ENCODE measurements around the gene SMIM41. TPM values are rescaled to one million over a fixed set of nuclear protein-coding genes. Genes with fewer than 3 reads are reported as not detected.

The SMIM41 gene
- polyA plus RNA-seq, 3 donors: not detected

DNA sequence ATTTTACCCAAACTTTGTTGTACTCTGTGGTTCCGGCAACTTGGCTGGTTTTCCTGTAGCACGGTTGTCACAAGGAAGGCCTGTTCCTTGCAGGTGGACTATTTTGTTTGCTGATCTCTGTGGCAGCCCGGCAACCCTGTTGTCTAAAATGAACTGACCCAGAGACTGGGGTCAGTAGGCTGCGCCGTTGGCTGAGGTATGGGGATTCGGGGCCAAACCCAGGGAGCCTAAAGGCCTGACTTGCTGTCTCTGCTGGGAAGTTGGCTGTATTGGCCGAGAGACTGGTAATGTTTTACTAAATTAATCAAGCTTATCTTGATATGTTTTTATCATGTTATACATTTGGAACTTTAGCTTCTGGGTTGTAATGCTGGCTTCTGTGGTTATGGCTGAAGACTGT, 13.8 kb downstream of the SMIM41 start:
- no peaks in the 10 kb centered on the region for H3K4me1 ChIP-seq (ENCODE audit: control insufficient read depth in 1 of 2, insufficient read depth in 2 of 2, low read length in 2 of 2)
- Mint-ChIP-seq H3K4me3 (no peak overlapping the region), H3K27ac (no peak overlapping the region), H3K4me1 (no peaks in the 10 kb centered on the region), H3K9me3 (peaks cover 0 to 3% (median 0%) of the 10 kb centered on the region in 7 donors), H3K27me3 (ENCODE audit: low read depth in 3 of 3) (peaks cover 19 to 37% (median 33%) of the 10 kb centered on the region in 3 donors), H3K36me3 (no peaks in the 10 kb centered on the region)
- no peaks in the 10 kb centered on the region for H3K36me3 ChIP-seq (replicated peaks in 1 of 2; ENCODE audit: control insufficient read depth in 1 of 2, insufficient read depth in 2 of 2, low read length in 2 of 2)
- H3K79me2 ChIP-seq (ENCODE audit: insufficient read depth, low read length): no peaks in the 10 kb centered on the region
- no peaks in the 10 kb centered on the region for H4K20me1 ChIP-seq (ENCODE audit: insufficient read depth, low read length)
- DNase-seq: no peak
- 80% methylated on average over 6 of the region's 7 CpGs for WGBS (ENCODE audit: insufficient coverage)
- no peak overlapping the region for H2AFZ ChIP-seq (ENCODE audit: insufficient read depth, low read depth, low read length, poor library complexity, severe bottlenecking)
- peaks cover 0 to 17% of the 10 kb centered on the region in 2 donors for H3K27me3 ChIP-seq (ENCODE audit: control insufficient read depth in 2 of 2, insufficient read depth in 2 of 2, low read length in 2 of 2)
- H3K4me3 ChIP-seq (replicated peaks in 1 of 3; ENCODE audit: low read depth in 2 of 3, low read length in 3 of 3): no peak overlapping the region
- H3K9me3 ChIP-seq (replicated peaks in 1 of 2; ENCODE audit: control insufficient read depth in 1 of 2, insufficient read depth in 1 of 2, low read length in 2 of 2): no peaks in the 10 kb centered on the region
- no peak overlapping the region for H3K9ac ChIP-seq (ENCODE audit: insufficient read depth, low read length, poor library complexity, severe bottlenecking)
- intact Hi-C loops (cut with micrococcal nuclease): no loop called here
- no peak overlapping the region for H3K4me2 ChIP-seq (replicated peaks; ENCODE audit: extremely low read depth, low read length, poor library complexity, severe bottlenecking)
- TF ChIP-seq, protein P1, sequence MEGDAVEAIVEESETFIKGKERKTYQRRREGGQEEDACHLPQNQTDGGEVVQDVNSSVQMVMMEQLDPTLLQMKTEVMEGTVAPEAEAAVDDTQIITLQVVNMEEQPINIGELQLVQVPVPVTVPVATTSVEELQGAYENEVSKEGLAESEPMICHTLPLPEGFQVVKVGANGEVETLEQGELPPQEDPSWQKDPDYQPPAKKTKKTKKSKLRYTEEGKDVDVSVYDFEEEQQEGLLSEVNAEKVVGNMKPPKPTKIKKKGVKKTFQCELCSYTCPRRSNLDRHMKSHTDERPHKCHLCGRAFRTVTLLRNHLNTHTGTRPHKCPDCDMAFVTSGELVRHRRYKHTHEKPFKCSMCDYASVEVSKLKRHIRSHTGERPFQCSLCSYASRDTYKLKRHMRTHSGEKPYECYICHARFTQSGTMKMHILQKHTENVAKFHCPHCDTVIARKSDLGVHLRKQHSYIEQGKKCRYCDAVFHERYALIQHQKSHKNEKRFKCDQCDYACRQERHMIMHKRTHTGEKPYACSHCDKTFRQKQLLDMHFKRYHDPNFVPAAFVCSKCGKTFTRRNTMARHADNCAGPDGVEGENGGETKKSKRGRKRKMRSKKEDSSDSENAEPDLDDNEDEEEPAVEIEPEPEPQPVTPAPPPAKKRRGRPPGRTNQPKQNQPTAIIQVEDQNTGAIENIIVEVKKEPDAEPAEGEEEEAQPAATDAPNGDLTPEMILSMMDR (IDR thresholded peaks at IDR 0.05): no peak
- H3K27ac ChIP-seq (ENCODE audit: low read depth in 1 of 2, low read length in 2 of 2): no peak overlapping the region

DNA sequence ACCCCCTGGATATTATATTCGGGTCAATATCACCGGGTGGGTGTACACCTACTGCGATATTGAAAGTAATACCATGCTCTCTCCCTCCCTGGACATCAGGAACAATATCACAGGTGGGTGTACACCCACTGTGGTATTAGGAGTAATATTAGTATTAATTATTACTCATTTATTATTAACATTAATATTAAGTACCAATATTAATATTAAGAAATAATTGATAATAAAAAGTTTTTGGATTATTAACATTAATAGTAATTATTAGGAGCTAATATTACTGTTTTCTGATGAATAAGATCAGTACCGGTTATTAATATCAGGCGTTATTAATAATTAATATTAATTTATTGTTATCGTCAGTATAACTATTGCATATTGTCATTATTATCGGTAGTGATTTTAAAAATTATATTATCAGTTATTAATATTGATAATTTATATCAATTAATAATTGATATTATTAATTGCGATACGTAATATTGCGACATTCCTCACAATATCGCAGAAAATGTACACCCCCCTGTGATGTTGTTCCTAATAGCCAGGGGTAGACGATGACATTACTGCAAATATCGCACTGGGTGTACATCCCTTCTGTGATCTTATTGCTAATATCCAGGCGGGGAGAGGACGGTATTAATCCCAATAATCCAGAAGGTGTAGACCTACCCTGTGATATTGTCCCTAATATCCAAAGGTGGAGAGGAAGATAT, 17.0 kb downstream of the SMIM41 start:
- H3K27ac ChIP-seq (ENCODE audit: low read depth in 1 of 2, low read length in 2 of 2): no peak overlapping the region
- H2AFZ ChIP-seq (ENCODE audit: insufficient read depth, low read depth, low read length, poor library complexity, severe bottlenecking): no peak overlapping the region
- WGBS (ENCODE audit: insufficient coverage): no CpG with 5 or more reads among the region's 15 CpGs
- TF ChIP-seq, protein P1 (IDR thresholded peaks at IDR 0.05): no peak
- H3K79me2 ChIP-seq (ENCODE audit: insufficient read depth, low read length): no peaks in the 10 kb centered on the region
- no peaks in the 10 kb centered on the region for H3K4me1 ChIP-seq (ENCODE audit: control insufficient read depth in 1 of 2, insufficient read depth in 2 of 2, low read length in 2 of 2)
- Mint-ChIP-seq H3K9me3 (peaks cover 0 to 3% (median 0%) of the 10 kb centered on the region in 7 donors), H3K4me1 (no peaks in the 10 kb centered on the region), H3K36me3 (no peaks in the 10 kb centered on the region), H3K4me3 (no peak overlapping the region), H3K27me3 (ENCODE audit: low read depth in 3 of 3) (peaks cover 16 to 22% (median 17%) of the 10 kb centered on the region in 3 donors), H3K27ac (no peak overlapping the region)
- H3K36me3 ChIP-seq (replicated peaks in 1 of 2; ENCODE audit: control insufficient read depth in 1 of 2, insufficient read depth in 2 of 2, low read length in 2 of 2): no peaks in the 10 kb centered on the region
- no peaks in the 10 kb centered on the region for H3K9me3 ChIP-seq (replicated peaks in 1 of 2; ENCODE audit: control insufficient read depth in 1 of 2, insufficient read depth in 1 of 2, low read length in 2 of 2)
- no peak for DNase-seq
- H3K27me3 ChIP-seq (ENCODE audit: control insufficient read depth in 2 of 2, insufficient read depth in 2 of 2, low read length in 2 of 2): peaks cover 0 to 9% of the 10 kb centered on the region in 2 donors
- intact Hi-C loops (cut with micrococcal nuclease): no loop called here
- no peaks in the 10 kb centered on the region for H4K20me1 ChIP-seq (ENCODE audit: insufficient read depth, low read length)
- H3K4me3 ChIP-seq (replicated peaks in 1 of 3; ENCODE audit: low read depth in 2 of 3, low read length in 3 of 3): no peak overlapping the region
- no peak overlapping the region for H3K4me2 ChIP-seq (replicated peaks; ENCODE audit: extremely low read depth, low read length, poor library complexity, severe bottlenecking)
- no peak overlapping the region for H3K9ac ChIP-seq (ENCODE audit: insufficient read depth, low read length, poor library complexity, severe bottlenecking)

Data from CD14-positive monocyte (primary cell).